Astrocyte of the cerebellum (primary cell): ENCODE data around the gene NOSIP.

ENCODE experiments used
- DNase-seq: peaks from one replicate; pipeline ENCODE4 v3.0.0-alpha.2; 2011; ENCODE audit warnings: low read depth
- H3K4me3 ChIP-seq: 2 replicates; pipeline ENCODE4 v1.5.1; 2011; ENCODE audit warnings: mild to moderate bottlenecking, low read depth, low read length, moderate library complexity
- CTCF ChIP-seq: IDR thresholded peaks from 2 replicates; pipeline ENCODE4 v1.5.1; 2012; ENCODE audit warnings: low read length, low read depth, moderate library complexity, mild to moderate bottlenecking; ENCODE audit errors: missing control alignments
- in situ Hi-C: cut with HindIII; loops from 2 replicates; pipeline ENCODE4 v1.10.0; 2017; ENCODE audit warnings: low sequenced_read_pairs

Gene NOSIP

GRCh38 chr19:49595819-49596404 lies 15.6 kb upstream of the NOSIP start:
- DNase-seq: no peak
- no peak overlapping the region for H3K4me3 ChIP-seq
- TF ChIP-seq CTCF: no peak
- in situ Hi-C loops: no loop called here

- TF ChIP-seq CTCF: no peak
- no peak overlapping the region for H3K4me3 ChIP-seq
- in situ Hi-C loops: no loop called here
- no peak for DNase-seq
Observed at GRCh38 chr19:49594993-49595818, 14.8 kb upstream of the NOSIP start.

GRCh38 chr19:49594157-49594992 lies 14.0 kb upstream of the NOSIP start:
- DNase-seq: no peak
- in situ Hi-C loops: no loop called here
- TF ChIP-seq CTCF: no peak
- no peak overlapping the region for H3K4me3 ChIP-seq

- in situ Hi-C loops: no loop called here
Observed at GRCh38 chr19:49593233-49594113, 13.1 kb upstream of the NOSIP start.

GRCh38 chr19:49592486-49593232 lies 12.3 kb upstream of the NOSIP start:
- no peak for TF ChIP-seq CTCF
- no peak for DNase-seq
- peak overlapping the region; percentile 89 for H3K4me3 ChIP-seq
- in situ Hi-C loops: no loop called here

More at GRCh38 chr19:49593233-49594113, 13.1 kb upstream of the NOSIP start:
- DNase-seq: peak; percentile 77
- TF ChIP-seq CTCF: no peak
- H3K4me3 ChIP-seq: peak overlapping the region; percentile 89
